ENCODE data around the gene STARD10.

Gene STARD10

GRCh38 chr11:72736452-72737069, 57.3 kb downstream of the STARD10 start:
- peak overlapping the region; percentile 99 for H3K27ac Mint-ChIP-seq
- H3K4me3 Mint-ChIP-seq = peak overlapping the region; percentile 53
- H3K36me3 Mint-ChIP-seq (ENCODE audit: low read depth) = peaks cover 11% of the 10 kb centered on the region
- peaks cover 42% of the 10 kb centered on the region for H3K4me1 Mint-ChIP-seq (ENCODE audit: low read depth)
- H3K27me3 Mint-ChIP-seq (ENCODE audit: low read depth) = no peaks in the 10 kb centered on the region
- H3K9me3 Mint-ChIP-seq = no peaks in the 10 kb centered on the region

- no peaks in the 10 kb centered on the region for H3K9me3 Mint-ChIP-seq
- H3K4me1 Mint-ChIP-seq (ENCODE audit: low read depth) = peaks cover 34% of the 10 kb centered on the region
- H3K4me3 Mint-ChIP-seq = no peak overlapping the region
- H3K36me3 Mint-ChIP-seq (ENCODE audit: low read depth) = peaks cover 18% of the 10 kb centered on the region
- no peaks in the 10 kb centered on the region for H3K27me3 Mint-ChIP-seq (ENCODE audit: low read depth)
- peak overlapping the region; percentile 69 for H3K27ac Mint-ChIP-seq
Measured at GRCh38 chr11:72735495-72736027, 58.3 kb downstream of the STARD10 start.

- H3K9me3 Mint-ChIP-seq = no peaks in the 10 kb centered on the region
- no peak overlapping the region for H3K4me3 Mint-ChIP-seq
- peaks cover 13% of the 10 kb centered on the region for H3K4me1 Mint-ChIP-seq (ENCODE audit: low read depth)
- H3K27me3 Mint-ChIP-seq (ENCODE audit: low read depth) = no peaks in the 10 kb centered on the region
- no peak overlapping the region for H3K27ac Mint-ChIP-seq
- peaks cover 23% of the 10 kb centered on the region for H3K36me3 Mint-ChIP-seq (ENCODE audit: low read depth)
Measured at GRCh38 chr11:72732329-72732728, 61.5 kb downstream of the STARD10 start.

GRCh38 chr11:72730737-72731136, 63.1 kb downstream of the STARD10 start:
- H3K27ac Mint-ChIP-seq = no peak overlapping the region
- H3K27me3 Mint-ChIP-seq (ENCODE audit: low read depth) = no peaks in the 10 kb centered on the region
- no peak overlapping the region for H3K4me3 Mint-ChIP-seq
- H3K4me1 Mint-ChIP-seq (ENCODE audit: low read depth) = peaks cover 2% of the 10 kb centered on the region
- H3K9me3 Mint-ChIP-seq = no peaks in the 10 kb centered on the region
- peaks cover 19% of the 10 kb centered on the region for H3K36me3 Mint-ChIP-seq (ENCODE audit: low read depth)

GRCh38 chr11:72730243-72730642, 63.6 kb downstream of the STARD10 start:
- Mint-ChIP-seq H3K27me3 (ENCODE audit: low read depth) (no peaks in the 10 kb centered on the region), H3K4me3 (no peak overlapping the region), H3K4me1 (ENCODE audit: low read depth) (peaks cover 7% of the 10 kb centered on the region), H3K36me3 (ENCODE audit: low read depth) (peaks cover 21% of the 10 kb centered on the region), H3K27ac (no peak overlapping the region), H3K9me3 (no peaks in the 10 kb centered on the region)

- Mint-ChIP-seq H3K36me3 (ENCODE audit: low read depth) (peaks cover 20% of the 10 kb centered on the region), H3K4me1 (ENCODE audit: low read depth) (peaks cover 12% of the 10 kb centered on the region), H3K27ac (no peak overlapping the region), H3K4me3 (no peak overlapping the region), H3K9me3 (no peaks in the 10 kb centered on the region), H3K27me3 (ENCODE audit: low read depth) (no peaks in the 10 kb centered on the region)
Measured at GRCh38 chr11:72727521-72727920, 66.3 kb downstream of the STARD10 start.

GRCh38 chr11:72726266-72727220, 67.3 kb downstream of the STARD10 start:
- Mint-ChIP-seq H3K9me3 (no peaks in the 10 kb centered on the region), H3K36me3 (ENCODE audit: low read depth) (peaks cover 18% of the 10 kb centered on the region), H3K4me3 (no peak overlapping the region), H3K4me1 (ENCODE audit: low read depth) (peaks cover 17% of the 10 kb centered on the region), H3K27ac (no peak overlapping the region), H3K27me3 (ENCODE audit: low read depth) (no peaks in the 10 kb centered on the region)

GRCh38 chr11:72725724-72726028, 68.2 kb downstream of the STARD10 start:
- H3K9me3 Mint-ChIP-seq = no peaks in the 10 kb centered on the region
- no peak overlapping the region for H3K4me3 Mint-ChIP-seq
- H3K36me3 Mint-ChIP-seq (ENCODE audit: low read depth) = peaks cover 12% of the 10 kb centered on the region
- H3K4me1 Mint-ChIP-seq (ENCODE audit: low read depth) = peaks cover 25% of the 10 kb centered on the region
- no peaks in the 10 kb centered on the region for H3K27me3 Mint-ChIP-seq (ENCODE audit: low read depth)
- peak overlapping the region; percentile 76 for H3K27ac Mint-ChIP-seq

GRCh38 chr11:72724851-72725723, 68.8 kb downstream of the STARD10 start:
- Mint-ChIP-seq H3K36me3 (ENCODE audit: low read depth) (peaks cover 8% of the 10 kb centered on the region), H3K9me3 (no peaks in the 10 kb centered on the region), H3K4me1 (ENCODE audit: low read depth) (peaks cover 31% of the 10 kb centered on the region), H3K27me3 (ENCODE audit: low read depth) (no peaks in the 10 kb centered on the region), H3K27ac (peak overlapping the region; percentile 76), H3K4me3 (no peak overlapping the region)

GRCh38 chr11:72724021-72724551, 69.8 kb downstream of the STARD10 start:
- peaks cover 39% of the 10 kb centered on the region for H3K4me1 Mint-ChIP-seq (ENCODE audit: low read depth)
- H3K4me3 Mint-ChIP-seq = no peak overlapping the region
- peak overlapping the region; percentile 70 for H3K27ac Mint-ChIP-seq
- H3K27me3 Mint-ChIP-seq (ENCODE audit: low read depth) = no peaks in the 10 kb centered on the region
- H3K36me3 Mint-ChIP-seq (ENCODE audit: low read depth) = peaks cover 4% of the 10 kb centered on the region
- H3K9me3 Mint-ChIP-seq = no peaks in the 10 kb centered on the region

- Mint-ChIP-seq H3K27me3 (ENCODE audit: low read depth) (no peaks in the 10 kb centered on the region), H3K4me1 (ENCODE audit: low read depth) (peaks cover 40% of the 10 kb centered on the region), H3K36me3 (ENCODE audit: low read depth) (peaks cover 4% of the 10 kb centered on the region), H3K9me3 (no peaks in the 10 kb centered on the region), H3K27ac (peak overlapping the region; percentile 70), H3K4me3 (no peak overlapping the region)
Measured at GRCh38 chr11:72723508-72723907, 70.3 kb downstream of the STARD10 start.

GRCh38 chr11:72722050-72722748, 71.6 kb downstream of the STARD10 start:
- H3K27ac Mint-ChIP-seq = peak overlapping the region; percentile 92
- H3K4me1 Mint-ChIP-seq (ENCODE audit: low read depth) = peaks cover 45% of the 10 kb centered on the region
- no peaks in the 10 kb centered on the region for H3K27me3 Mint-ChIP-seq (ENCODE audit: low read depth)
- peaks cover 7% of the 10 kb centered on the region for H3K36me3 Mint-ChIP-seq (ENCODE audit: low read depth)
- peak overlapping the region; percentile 98 for H3K4me3 Mint-ChIP-seq
- H3K9me3 Mint-ChIP-seq = no peaks in the 10 kb centered on the region

- H3K9me3 Mint-ChIP-seq = no peaks in the 10 kb centered on the region
- no peaks in the 10 kb centered on the region for H3K27me3 Mint-ChIP-seq (ENCODE audit: low read depth)
- peaks cover 7% of the 10 kb centered on the region for H3K36me3 Mint-ChIP-seq (ENCODE audit: low read depth)
- peak overlapping the region; percentile 98 for H3K4me3 Mint-ChIP-seq
- H3K27ac Mint-ChIP-seq = peak overlapping the region; percentile 92
- H3K4me1 Mint-ChIP-seq (ENCODE audit: low read depth) = peaks cover 45% of the 10 kb centered on the region
Measured at GRCh38 chr11:72721689-72722049, 72.2 kb downstream of the STARD10 start.

All from T-helper 1 cell treated with Interleukin-12 subunit alpha and Interleukin-12 subunit beta and Interleukin-4 antibody, amounts not matched to agents 30 μg/mL and 1 μg/mL, for 36 hours (primary cell).